GM12878 (cell line): Measurements from ENCODE around the gene CLN3. TPM values are rescaled to one million over a fixed set of nuclear protein-coding genes. Genes with fewer than 3 reads are reported as not detected.

Experiments
- ATAC-seq: fragments of 200-7000 bp; cut with Tn5 transposase; 3 replicates; pipeline ENCODE4 v1.9.1; 2020; ENCODE audit warnings: mild to moderate bottlenecking, moderate library complexity
- BruUV-seq: library from RNA; stranded (reverse); fragments of 400-500 nt; replicated peaks from 2 replicates; lab custom pipeline; 2021; lab: Mats Ljungman, UMichigan
- CTCF ChIA-PET: fragments of 300-600 bp; sonication (Branson Sonifier 250); formaldehyde crosslinking; extraction: SDS; loops from one replicate; lab custom pipeline; 2021; ENCODE audit warnings: inconsistent platforms; lab: Yijun Ruan, JAX
- POLR2A ChIA-PET: fragments of 350-600 bp; formaldehyde crosslinking; extraction: SDS; loops from one replicate; lab custom pipeline; 2021; ENCODE audit warnings: inconsistent platforms; lab: Charles Lee
- RAD21 ChIA-PET: fragments of 300-600 bp; sonication (Branson Sonifier 250); formaldehyde crosslinking; loops from one replicate; lab custom pipeline; 2023; ENCODE audit warnings: antibody characterized with exemption; ENCODE audit not compliant: unreplicated experiment; lab: Charles Lee
- SMC1A ChIA-PET: fragments of 300-600 bp; sonication (Branson Sonifier 250); formaldehyde crosslinking; loops from one replicate; lab custom pipeline; 2023; ENCODE audit not compliant: unreplicated experiment, uncharacterized antibody; lab: Charles Lee
- DNase-seq: peaks from one replicate; pipeline ENCODE4 v3.0.0-alpha.2; 2011; ENCODE audit warnings: low read depth, low spot score
- FAIRE-seq: peaks from 3 replicates; lab custom pipeline; 2011; peaks lifted over from hg19 to GRCh38; lab: Jason Lieb, UNC
- H2AFZ ChIP-seq: 2 replicates; pipeline ENCODE4 v1.6.0; 2011; ENCODE audit warnings: low read depth, low read length, control low read depth; ENCODE audit not compliant: control insufficient read depth
- H3K27ac ChIP-seq: 2 replicates; pipeline ENCODE4 v1.5.1; 2011; ENCODE audit warnings: control low read depth; ENCODE audit not compliant: control insufficient read depth, insufficient read depth
- H3K27me3 ChIP-seq, 2 experiments: replicated peaks in 1 of 2; 2 replicates each; pipeline versions ENCODE4 v1.6.0 to v1.6.1; 2011; ENCODE audit warnings: low read length in 1 of 2; ENCODE audit not compliant: control insufficient read depth in 2 of 2, insufficient read depth in 2 of 2
- H3K36me3 ChIP-seq, 2 experiments: 2 replicates each; pipeline ENCODE4 v1.5.1; 2011; ENCODE audit warnings: low read length in 1 of 2; ENCODE audit not compliant: control insufficient read depth in 2 of 2, insufficient read depth in 2 of 2
- H3K4me1 ChIP-seq: 2 replicates; pipeline ENCODE4 v1.6.1; 2011; ENCODE audit warnings: mild to moderate bottlenecking, low read length, moderate library complexity, mixed read lengths; ENCODE audit not compliant: control insufficient read depth, insufficient read depth
- H3K4me2 ChIP-seq: 2 replicates; pipeline ENCODE4 v1.6.0; 2011; ENCODE audit warnings: control low read depth; ENCODE audit not compliant: control insufficient read depth, insufficient read depth
- H3K4me3 ChIP-seq: fragments of 200-600 bp; sonication (generic); 2 replicates; pipeline ENCODE4 v1.5.1; 2016
- H3K79me2 ChIP-seq: 2 replicates; pipeline ENCODE4 v1.6.0; 2011; ENCODE audit warnings: low read length; ENCODE audit not compliant: control insufficient read depth, insufficient read depth
- H3K9ac ChIP-seq: 2 replicates; pipeline ENCODE4 v1.8.0; 2011; ENCODE audit warnings: low read length, control low read depth, mixed read lengths; ENCODE audit not compliant: control insufficient read depth, insufficient read depth
- H3K9me3 ChIP-seq: replicated peaks from 3 replicates; pipeline ENCODE4 v1.5.1; 2011; ENCODE audit warnings: mild to moderate bottlenecking, low read length; ENCODE audit not compliant: control insufficient read depth, insufficient read depth
- H4K20me1 ChIP-seq: 2 replicates; pipeline ENCODE4 v1.6.0; 2011; ENCODE audit not compliant: control insufficient read depth, insufficient read depth
- BCL3 ChIP-seq: IDR thresholded peaks from 2 replicates; pipeline ENCODE4 v1.6.1; 2011; ENCODE audit warnings: borderline replicate concordance, low read depth, mild to moderate bottlenecking, moderate library complexity, low read length; ENCODE audit not compliant: insufficient read depth, poor library complexity, severe bottlenecking
- CBX3 ChIP-seq: fragments of 200-600 bp; sonication (generic); IDR thresholded peaks from 2 replicates; pipeline ENCODE4 v1.6.1; 2016; ENCODE audit warnings: low read depth, borderline replicate concordance
- EED ChIP-seq: sonication (generic); IDR thresholded peaks from 2 replicates; pipeline ENCODE4 v1.6.1; 2016; ENCODE audit warnings: antibody characterized with exemption, low read depth
- HSF1 ChIP-seq: fragments of 150-350 bp; IDR thresholded peaks from 2 replicates; pipeline ENCODE4 v1.6.1; 2014; ENCODE audit warnings: mild to moderate bottlenecking, low read depth, low read length
- IRF4 ChIP-seq: IDR thresholded peaks from 2 replicates; pipeline ENCODE4 v1.6.1; 2011; ENCODE audit warnings: low read depth, low read length
- PAX8 ChIP-seq: fragments of 450-650 bp; IDR thresholded peaks from 2 replicates; pipeline ENCODE4 v1.6.1; 2017; ENCODE audit warnings: mild to moderate bottlenecking, moderate library complexity
- RCOR1 ChIP-seq: conservative IDR thresholded peaks from 2 replicates; pipeline ENCODE4 v1.6.1; 2012; ENCODE audit warnings: low read depth, low read length, improper control_type of control experiment
- RELA ChIP-seq: fragments of 450-650 bp; IDR thresholded peaks from 2 replicates; pipeline ENCODE4 v1.8.0; 2014; ENCODE audit warnings: borderline replicate concordance; ENCODE audit not compliant: partially characterized antibody
- SMAD1 ChIP-seq: fragments of 450-650 bp; IDR thresholded peaks from 2 replicates; pipeline ENCODE4 v1.6.1; 2018; ENCODE audit warnings: mild to moderate bottlenecking, low read depth; ENCODE audit not compliant: partially characterized antibody
- SMAD5 ChIP-seq: IDR thresholded peaks from 2 replicates; pipeline ENCODE4 v1.6.1; 2016; ENCODE audit warnings: antibody characterized with exemption, low read depth
- ZBTB40 ChIP-seq: fragments of 450-650 bp; IDR thresholded peaks from 2 replicates; pipeline ENCODE4 v1.6.1; 2016; ENCODE audit warnings: mild to moderate bottlenecking, moderate library complexity, borderline replicate concordance
- ZNF24 ChIP-seq: fragments of 450-650 bp; IDR thresholded peaks from 2 replicates; pipeline ENCODE4 v1.6.1; 2017; ENCODE audit warnings: antibody characterized with exemption, mild to moderate bottlenecking
- WGBS: methylation state at CpG from one replicate; pipeline ENCODE4 v1.1.6; 2016; ENCODE audit warnings: low lambda C conversion rate; ENCODE audit not compliant: insufficient replicate concordance, insufficient coverage; ENCODE audit errors: missing lambda C conversion rate; 5-methylcytosine and 5-hydroxymethylcytosine counted together
- in situ Hi-C: fragments of 300-500 bp; cut with MboI; formaldehyde crosslinking; loops from 9 replicates; pipeline ENCODE4 v1.14.3; 2018; ENCODE audit warnings: mixed read lengths
- intact Hi-C: fragments of 100-400 bp; cut with micrococcal nuclease; formaldehyde crosslinking; loops from one replicate; pipeline ENCODE4 v1.14.2; 2022; ENCODE audit not compliant: unreplicated experiment
- polyA plus RNA-seq, 11 experiments: library from polyadenylated mRNA; depleted of rRNA in 4 of 11; unstranded in 6 of 11; stranded (reverse) in 5 of 11; fragments of >200 nt; fragmentation: Nextera tagmentation in 4 of 11; fragmentation: Illumina TruSeq in 1 of 11; extraction: Ambion mirVana in 4 of 11; extraction: Trizol in 1 of 11; gene quantifications; 1 replicate in 1 of 11; 2 replicates in 10 of 11; pipeline versions ENCODE4 v1.2.1 to v1.2.3, GENCODE V29; 2011 to 2016; ENCODE audit warnings: inconsistent platforms in 2 of 11, missing spikeins in 2 of 11, low read depth in 1 of 11
- total RNA-seq, 4 experiments: library from RNA; depleted of rRNA in 3 of 4; stranded (reverse); fragments of >200 nt in 3 of 4; fragmentation: Illumina TruSeq in 1 of 4; extraction: Trizol in 1 of 4; gene quantifications; 2 replicates each; pipeline versions ENCODE4 v1.2.1 to v1.2.3, GENCODE V29; 2013 to 2021

CLN3 gene
- total and polyA plus RNA-seq, 10 of the 15 experiments (the other 5 are each of a cell fraction or from before 2014, with no cell fraction given), result 2.3 to 25.0 (median 16.6) TPM

- Histone ChIP-seq H2AFZ (no peak overlapping the region), H3K27ac (no peak overlapping the region), H3K36me3 (no peaks in the 10 kb centered on the region), H3K27me3 (no peaks in the 10 kb centered on the region), H3K9ac (no peak overlapping the region), H3K4me1 (peaks cover under 1% of the 10 kb centered on the region; the same call in 1 of the 2 replicates), H3K79me2 (no peaks in the 10 kb centered on the region), H3K9me3 (no peaks in the 10 kb centered on the region), H4K20me1 (no peaks in the 10 kb centered on the region), H3K4me2 (no peak overlapping the region), H3K4me3 (no peak overlapping the region)
- ChIA-PET POLR2A (interaction anchor here (0.6 to 1.5 kb wide), 2 partner anchors 20 to 22 kb away, joined by 4 to 8 read pairs; partner anchors contain the start of gene CLN3), RAD21 (interaction anchor here (0.7 kb wide), 1 partner anchor 229 kb away, joined by 3 read pairs; no protein-coding TSS in a partner anchor), CTCF (interaction anchor here (1.3 kb wide), 1 partner anchor 33 kb away, joined by 4 read pairs; no protein-coding TSS in a partner anchor), SMC1A (interaction anchor here (0.7 to 1.6 kb wide), 2 partner anchors 17 to 72 kb away, joined by 3 read pairs; no protein-coding TSS in a partner anchor)
- 60% methylated on average over 10 of the region's 12 CpGs for WGBS
- intact Hi-C loops, result no loop called here
- in situ Hi-C loops, result no loop called here
- no TSS peak for BruUV-seq
- ATAC-seq, result peak; percentile 55; the same call in 2 of the 3 replicates
- TF ChIP-seq CBX3 (no peak), BCL3 (no peak), ZBTB40 (no peak), HSF1 (no peak), IRF4 (no peak), EED (no peak), RELA (no peak), PAX8 (no peak), SMAD1 (no peak), ZNF24 (no peak), RCOR1 (no peak), SMAD5 (no peak)
- FAIRE-seq, result no peak
- no peak for DNase-seq
Observed at GRCh38 chr16:28513484-28514181, 21.8 kb upstream of the CLN3 start.
